ENCODE data around the gene TNFRSF4.
"Not testable (repeated sequence)": the region's sequence is repeated elsewhere in the genome, so short reads cannot be mapped to it uniquely, and the experiment has no call there.

TNFRSF4 gene

GRCh38 chr1:1199961-1200875, 13.7 kb downstream of the TNFRSF4 start:
- DNase-seq, result no peak

DNA sequence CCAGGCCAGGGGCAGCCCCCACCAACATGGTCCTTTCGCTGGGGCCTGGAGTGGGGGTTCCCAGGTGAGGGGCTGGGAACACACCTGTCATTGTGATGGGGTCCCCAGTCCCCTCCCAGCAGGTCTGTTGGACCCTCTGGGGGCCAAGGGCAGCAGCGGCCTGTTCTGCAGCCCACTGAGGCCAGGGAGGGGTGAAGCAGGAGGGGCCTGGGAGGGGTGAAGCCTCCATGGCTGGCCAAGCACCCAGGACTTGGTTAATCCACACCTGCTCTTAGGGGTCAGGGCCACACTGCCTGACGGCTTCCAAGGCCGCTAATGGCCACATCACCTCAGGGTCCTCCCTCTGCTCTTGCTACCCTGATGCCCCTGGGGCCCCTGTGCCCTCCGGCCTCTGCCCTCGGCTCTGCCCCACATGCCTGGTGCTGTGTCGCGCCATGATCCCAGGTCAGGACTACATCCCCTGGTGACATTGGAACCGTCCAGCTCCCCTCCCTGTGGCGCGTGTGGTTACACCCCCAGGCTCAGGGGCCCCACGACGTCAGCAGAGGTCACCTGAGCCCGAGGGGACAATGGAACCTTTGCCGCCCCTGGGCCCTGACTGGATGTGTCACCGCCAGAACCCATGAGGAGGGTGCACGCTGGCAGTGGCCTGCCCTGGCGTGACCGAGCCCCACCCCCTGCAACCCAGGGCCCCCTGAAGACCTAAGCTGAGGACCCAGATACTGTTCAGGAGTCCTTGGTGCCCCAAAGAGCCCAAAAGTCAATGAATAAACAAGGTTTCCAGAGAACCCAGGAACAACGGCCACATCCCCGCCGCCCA, 14.6 kb downstream of the TNFRSF4 start:
- DNase-seq, result no peak

GRCh38 chr1:1198423-1199140, 15.4 kb downstream of the TNFRSF4 start:
- no peak for DNase-seq

- no peak for DNase-seq
These were observed 16.2 kb downstream of the TNFRSF4 start for GRCh38 chr1:1197551-1198422.

DNA sequence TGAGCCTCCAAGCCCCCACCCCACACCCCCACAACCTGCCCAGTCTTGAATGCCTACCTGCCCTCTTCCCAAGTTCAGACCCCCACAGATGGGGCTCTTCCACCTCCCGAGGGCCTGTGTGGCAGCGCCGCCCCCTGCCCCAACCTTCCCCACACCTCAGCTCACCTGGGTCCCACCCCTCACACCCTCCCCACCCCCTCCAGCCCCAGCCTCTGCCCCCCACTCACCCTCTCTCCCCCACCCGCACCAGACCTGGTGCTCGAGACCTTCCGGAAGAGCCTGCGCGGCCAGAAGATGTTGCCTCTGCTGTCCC, 16.8 kb downstream of the TNFRSF4 start:
- no peak for DNase-seq

DNA sequence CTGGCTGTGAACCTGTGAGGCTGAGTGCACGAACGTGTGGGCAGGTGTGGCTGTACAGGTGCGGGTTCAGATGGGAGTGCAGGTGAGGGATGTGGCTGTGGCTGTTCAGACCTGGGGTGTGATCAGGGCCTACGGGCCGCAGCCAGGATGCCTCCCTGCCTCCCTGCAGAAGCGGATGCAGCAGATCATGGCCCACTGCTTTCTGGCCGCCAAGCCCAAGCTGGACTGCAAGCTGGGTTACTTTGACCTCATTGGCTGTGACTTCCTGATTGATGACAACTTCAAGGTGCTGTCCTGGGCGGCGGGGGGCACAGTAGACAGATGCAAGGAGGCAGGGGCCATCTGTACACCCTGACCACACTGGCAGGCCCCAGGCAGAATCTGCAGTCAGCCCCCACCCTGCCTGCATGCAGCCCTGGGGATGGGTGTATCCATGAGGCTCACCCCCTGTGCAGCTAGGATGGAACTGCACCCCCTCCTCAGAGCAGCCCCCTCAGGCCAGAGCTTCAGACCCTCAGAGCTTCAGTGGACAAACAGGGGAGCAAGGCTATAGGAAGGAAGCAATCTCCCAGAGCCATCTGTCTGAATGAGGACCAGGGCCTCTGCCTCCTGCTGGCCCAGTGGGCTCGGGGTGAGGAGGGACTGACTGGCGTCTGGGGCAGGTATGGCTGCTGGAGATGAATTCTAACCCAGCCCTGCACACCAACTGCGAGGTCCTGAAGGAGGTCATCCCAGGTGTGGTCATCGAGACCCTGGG, 17.3 kb downstream of the TNFRSF4 start:
- no peak for DNase-seq

- DNase-seq, result not testable (repeated sequence)
These were observed 18.2 kb downstream of the TNFRSF4 start for GRCh38 chr1:1195726-1196125.

DNA sequence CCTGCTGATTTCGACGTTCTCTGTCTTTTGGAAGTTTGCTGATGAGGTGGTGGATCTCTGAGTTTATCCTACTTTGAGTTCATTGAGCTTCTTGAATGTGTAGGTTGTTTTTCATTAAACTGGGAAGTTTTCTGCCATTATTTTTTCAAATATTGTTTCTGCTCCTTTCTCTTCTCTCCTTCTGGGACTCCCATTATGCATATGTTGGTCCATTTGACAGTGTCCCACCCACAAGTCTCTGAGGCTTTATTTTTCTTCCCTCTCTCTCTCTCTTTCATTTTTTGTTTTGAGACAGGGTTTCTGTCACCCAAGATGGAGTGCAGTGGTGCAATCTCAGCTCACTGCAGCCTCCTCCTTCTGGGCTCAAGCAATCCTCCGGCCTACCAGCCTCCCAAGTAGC, 19.2 kb downstream of the TNFRSF4 start:
- no peak for DNase-seq

DNA sequence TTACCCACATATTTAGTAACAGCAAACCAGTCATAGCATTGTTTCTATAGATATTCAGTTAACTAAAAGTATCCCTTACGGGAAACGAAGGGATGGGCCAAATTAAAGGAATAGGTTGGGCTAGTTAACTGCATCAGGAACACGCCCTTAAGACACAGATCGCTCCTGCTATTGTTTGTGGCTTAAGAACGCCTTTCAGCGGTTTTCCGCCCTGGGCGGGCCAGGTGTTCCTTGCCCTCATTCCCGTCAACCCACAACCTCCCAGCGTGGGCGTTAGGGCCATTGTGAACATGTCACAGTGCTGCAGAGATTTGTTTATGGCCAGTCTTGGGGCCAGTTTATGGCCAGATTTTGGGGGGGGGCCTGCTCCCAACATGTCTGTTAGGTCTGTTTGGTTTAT, 22.2 kb downstream of the TNFRSF4 start:
- DNase-seq, result no peak

- DNase-seq, result no peak
These were observed 24.8 kb downstream of the TNFRSF4 start for GRCh38 chr1:1189111-1189510.

GRCh38 chr1:1187938-1188337, 26.0 kb downstream of the TNFRSF4 start:
- DNase-seq, result peak; percentile 23

DNA sequence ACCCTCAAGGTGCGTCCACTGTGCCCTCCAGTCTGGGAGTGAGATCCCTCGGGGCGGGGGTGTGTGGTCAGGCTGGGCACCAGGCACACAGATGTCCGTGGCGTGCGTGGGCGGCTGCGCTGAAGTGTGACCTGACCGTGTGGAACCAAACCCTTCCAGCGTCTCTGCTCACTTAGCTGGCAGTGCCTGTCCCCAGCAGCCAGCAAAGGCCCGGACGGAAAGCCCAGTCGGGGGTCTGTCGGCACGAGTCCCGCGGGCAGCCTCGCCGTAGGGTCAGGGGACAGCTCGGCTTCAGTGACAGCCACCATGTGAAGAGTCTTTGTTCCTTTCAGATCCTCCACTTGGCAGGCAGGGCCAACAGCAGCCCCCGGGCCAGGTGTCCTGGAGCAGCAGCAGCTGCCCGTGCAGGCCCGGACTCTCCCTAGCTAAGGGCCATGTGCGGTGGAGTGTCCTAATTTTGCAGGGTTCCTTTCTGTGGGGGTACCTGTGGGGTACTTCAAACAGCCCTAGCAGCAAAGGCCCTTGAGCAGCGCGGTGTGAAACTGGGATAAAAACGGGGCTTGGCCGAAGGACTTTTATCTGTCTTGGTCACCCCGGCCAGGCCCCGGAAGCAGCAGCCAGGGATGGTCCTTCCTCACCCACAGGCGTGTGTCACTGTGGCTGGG, 28.7 kb downstream of the TNFRSF4 start:
- DNase-seq, result no peak

GRCh38 chr1:1183833-1184775, 29.8 kb downstream of the TNFRSF4 start:
- DNase-seq, result no peak

DNA sequence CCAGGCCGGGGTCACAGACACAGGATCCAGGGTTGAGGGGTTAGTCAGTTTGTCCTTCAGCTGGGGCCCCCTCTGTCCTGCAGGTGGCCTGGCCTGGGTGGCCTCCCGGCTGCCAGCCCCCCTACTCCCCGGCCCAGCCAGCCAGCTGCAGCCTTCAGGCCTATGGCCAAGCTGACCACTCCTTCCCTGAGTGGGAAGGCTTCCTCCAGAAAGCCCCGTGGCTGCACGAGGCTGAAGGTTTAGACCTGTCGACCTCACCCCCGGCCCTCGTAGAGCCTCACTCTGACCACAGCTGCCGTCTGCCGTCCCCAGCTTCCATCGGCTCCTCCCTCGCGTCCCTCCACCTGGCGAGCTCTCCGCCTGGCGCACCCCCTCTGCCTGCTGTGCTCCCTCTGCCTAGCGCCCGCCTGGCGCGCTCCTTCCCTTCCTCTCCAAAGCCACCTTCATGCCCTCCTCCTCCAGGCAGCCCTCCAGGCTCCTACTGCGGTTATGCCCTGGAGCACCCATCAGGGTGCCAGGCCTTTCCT, 30.7 kb downstream of the TNFRSF4 start:
- no peak for DNase-seq

GRCh38 chr1:1182491-1183220, 31.3 kb downstream of the TNFRSF4 start:
- no peak for DNase-seq

- no peak for DNase-seq
These were observed 32.0 kb downstream of the TNFRSF4 start for GRCh38 chr1:1181938-1182410.

- no peak for DNase-seq
These were observed 32.6 kb downstream of the TNFRSF4 start for GRCh38 chr1:1181129-1181937.
